Measurements from ENCODE around the gene THSD7A. TPM values are rescaled to one million over a fixed set of nuclear protein-coding genes. Genes with fewer than 3 reads are reported as not detected.

THSD7A gene
- total RNA-seq, 2 donors from 2014 or later, result 2.0 to 2.4 TPM

DNA sequence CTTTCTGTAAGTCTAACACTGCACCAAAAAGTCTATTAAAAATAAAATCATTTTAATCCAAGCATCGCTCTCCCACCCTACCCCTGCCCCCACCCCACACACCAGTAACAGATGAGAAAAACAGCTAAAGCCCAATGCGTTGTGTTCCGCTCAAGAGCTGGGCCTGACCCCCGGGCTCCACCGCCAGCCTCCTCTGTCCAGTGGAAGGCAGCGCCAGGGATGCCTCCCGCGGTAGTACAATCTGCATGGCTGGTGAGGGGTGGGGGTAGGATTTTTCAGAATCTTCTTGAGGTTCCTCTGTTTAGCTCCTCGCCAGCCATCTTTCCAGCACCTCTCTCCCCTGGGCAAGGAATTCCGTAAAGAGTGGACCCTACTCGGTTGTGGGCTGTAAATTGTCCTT is 12.1 kb downstream of the THSD7A start:
- ATAC-seq (no peak), DNase-seq (no peak)
- intact Hi-C loops (cut with DNase I), result no loop called here

DNA sequence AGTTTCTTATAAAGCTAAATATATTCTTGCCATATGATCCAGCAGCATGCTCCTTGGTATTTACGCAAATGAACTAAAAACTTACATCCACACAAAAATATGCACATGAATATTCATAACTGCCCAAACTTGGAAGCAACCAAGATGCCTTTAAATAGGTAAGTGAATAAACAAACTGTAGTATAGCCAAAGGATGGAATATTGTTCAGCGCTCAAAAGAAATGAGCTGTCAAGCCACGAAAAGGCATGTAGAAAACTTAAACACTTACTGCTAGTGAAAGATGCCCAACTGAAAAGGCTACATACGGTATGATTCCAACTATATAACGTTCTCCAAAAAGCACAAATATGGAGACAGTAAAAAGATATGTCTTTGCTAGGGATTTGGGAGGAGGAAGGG is 12.7 kb downstream of the THSD7A start:
- DNase-seq, result no peak
- no peak for ATAC-seq
- intact Hi-C loops (cut with DNase I), result no loop called here

DNA sequence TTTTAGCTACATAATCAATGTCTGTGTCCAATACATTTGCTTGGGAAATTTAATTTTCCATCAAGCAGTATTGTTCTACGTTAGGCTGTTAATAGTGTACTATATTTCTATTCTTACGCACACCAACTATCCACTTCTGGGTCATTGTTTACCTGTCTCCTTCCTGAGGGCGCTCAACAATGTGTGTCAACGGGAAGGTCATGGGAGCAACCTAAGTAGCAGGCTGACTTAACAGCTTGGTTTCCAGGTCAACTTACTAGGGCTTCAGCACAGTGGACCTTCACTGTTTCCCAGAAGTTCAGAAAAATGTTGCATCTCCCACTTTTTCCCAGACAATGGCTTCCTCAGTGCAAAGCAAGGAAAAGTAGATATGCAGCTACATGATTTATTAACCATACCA is 13.7 kb downstream of the THSD7A start:
- ATAC-seq (no peak), DNase-seq (no peak)
- intact Hi-C loops (cut with DNase I), result no loop called here

DNA sequence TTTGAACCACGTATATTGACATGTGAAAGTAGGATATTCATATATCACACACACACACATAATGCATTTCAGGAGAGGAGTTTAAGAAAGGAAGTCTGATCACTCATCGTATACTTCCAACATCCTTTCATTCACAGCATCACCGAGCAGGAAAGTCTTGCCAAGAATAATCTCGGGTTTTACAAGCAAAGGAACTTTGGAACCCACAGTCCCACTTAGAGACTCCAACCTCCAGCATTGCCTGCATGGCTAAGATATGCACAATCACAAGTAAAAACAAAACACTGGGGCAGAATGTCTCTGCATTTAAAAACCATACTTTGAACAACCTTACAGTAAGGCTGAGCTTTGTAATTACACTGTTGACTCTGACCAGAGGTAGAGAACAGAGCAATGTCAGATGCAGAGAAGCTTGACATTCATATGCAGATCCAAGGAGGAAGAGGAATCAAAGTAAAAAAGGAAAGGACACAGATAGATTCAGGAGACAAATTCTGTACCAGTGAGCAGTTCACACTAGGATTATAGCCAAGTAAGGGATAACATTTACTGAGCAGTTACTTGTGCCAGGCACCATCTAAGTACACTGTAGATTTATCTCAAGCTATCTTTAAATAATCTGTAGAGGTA is 14.8 kb downstream of the THSD7A start:
- DNase-seq (no peak), ATAC-seq (no peak)
- intact Hi-C loops (cut with DNase I), result no loop called here

DNA sequence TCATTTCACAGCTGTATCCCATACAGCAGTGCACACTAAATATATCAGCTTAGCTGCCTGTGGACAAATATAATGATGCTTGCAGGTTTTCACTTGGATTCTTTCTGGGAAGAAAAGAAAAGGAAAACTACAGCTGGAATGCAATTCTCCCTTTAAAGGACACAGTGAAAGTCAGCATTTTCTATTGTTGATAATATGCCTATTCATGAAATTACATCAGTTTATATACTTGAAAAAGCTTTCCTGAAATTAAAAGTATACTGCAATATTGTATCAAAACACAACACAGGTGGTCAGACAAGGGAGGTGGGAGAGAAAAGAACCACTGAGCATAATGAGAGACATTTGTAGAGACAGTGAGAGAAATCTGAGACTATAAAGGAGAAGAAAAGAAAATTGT is 20.3 kb downstream of the THSD7A start:
- no peak for ATAC-seq
- no peak for DNase-seq
- intact Hi-C loops (cut with DNase I), result no loop called here

DNA sequence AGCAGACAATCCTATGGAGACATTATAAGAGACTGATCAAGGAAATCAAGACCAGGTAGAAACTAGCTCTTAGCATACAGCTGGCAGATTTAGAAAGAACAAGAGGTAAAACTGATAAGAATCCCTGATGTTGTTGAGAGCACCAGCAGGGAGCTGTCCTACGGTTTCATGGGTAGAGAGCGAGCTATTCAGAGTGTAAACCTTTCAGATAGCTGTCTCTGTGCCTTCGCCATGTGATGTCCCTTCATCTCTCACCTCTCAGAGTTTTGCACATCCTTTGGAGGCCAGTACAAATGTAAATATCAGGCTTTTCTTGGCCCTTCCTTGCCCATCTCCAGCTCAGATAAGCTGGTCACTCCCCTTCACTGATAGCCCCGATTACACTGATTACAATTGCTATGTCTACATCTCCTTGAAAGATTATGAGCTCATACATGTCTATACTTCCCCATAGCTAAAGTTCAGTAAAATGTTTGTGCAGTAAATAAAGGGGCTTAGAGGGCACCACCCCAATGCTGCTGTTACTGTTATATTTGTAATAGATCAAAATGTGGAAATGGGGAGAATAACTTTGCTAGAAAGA is 21.9 kb downstream of the THSD7A start:
- ATAC-seq, result no peak
- DNase-seq, result no peak
- intact Hi-C loops (cut with DNase I), result no loop called here

DNA sequence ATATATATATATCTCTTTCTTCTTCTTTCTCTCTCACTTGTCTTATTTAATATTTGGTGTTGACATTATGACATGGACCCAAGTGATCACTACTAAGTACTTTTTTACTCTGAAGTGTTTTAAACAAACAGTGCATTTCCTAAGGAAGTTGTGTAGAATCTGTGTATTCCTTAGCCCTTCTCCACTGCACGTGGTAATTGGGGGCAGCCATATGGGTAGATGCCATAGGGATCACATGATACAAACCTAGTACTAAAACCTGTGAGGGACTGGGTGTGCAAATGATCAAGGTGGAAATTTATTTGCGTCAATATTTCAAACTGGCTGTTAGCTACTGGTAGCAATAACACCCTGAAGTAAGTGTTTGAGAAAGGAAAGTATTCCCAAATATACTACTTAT is 25.0 kb downstream of the THSD7A start:
- DNase-seq (no peak), ATAC-seq (no peak)
- intact Hi-C loops (cut with DNase I), result no loop called here

DNA sequence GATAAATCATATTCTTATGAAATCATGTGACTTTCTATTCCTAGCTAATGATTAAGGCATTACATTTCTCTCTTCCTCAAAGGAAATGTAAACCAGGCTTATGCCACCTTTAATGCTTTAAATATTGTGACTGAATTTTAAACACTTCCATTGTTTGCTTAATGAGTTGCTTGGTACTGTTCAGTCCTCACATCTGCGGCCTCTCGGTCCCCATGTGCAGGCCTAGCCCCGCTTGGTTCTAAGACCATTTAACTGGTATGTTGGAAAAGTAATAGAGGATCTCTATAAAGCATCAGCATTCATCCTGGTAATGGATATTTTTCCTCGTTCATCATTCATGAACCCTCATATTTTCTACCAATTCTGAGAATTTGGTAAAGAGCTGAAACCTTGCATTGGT is 27.4 kb downstream of the THSD7A start:
- DNase-seq (no peak), ATAC-seq (no peak)
- intact Hi-C loops (cut with DNase I), result no loop called here

DNA sequence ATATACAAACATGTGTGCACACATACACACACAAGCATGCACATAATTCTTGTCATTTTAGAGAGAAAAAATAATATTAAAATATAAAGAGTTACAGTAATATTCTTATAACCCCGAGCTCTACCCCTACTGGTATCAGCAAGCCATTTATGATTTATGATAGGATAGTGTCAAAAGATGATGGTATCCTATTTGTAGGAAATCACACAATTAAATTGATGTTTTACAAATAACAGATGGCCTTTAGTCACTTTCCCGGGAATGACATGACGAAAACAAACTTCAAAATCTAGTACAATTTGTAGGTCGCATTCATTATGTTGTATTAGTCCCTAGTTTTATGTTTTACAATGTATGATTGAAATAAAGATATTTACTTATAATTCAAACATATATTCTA is 36.8 kb downstream of the THSD7A start:
- no peak for DNase-seq
- ATAC-seq, result no peak

DNA sequence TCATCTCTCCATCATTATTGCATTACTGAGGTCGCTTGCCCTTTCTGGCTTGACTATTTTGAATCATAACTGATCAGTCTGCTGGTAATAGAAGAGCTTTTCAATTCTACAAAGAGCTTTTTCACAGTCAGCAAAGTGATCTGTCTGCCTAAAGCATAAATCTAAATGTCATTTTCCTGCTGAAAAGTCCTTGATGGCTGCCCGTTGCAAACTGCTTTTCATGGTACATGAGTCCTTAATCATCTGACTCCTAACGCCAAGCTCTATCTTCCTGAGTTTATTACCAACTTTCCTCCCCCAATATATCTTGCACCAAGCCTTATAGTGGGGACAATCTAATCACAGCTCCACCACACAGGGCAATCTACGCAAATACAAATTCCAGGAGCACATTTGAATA is 39.8 kb downstream of the THSD7A start:
- DNase-seq (no peak), ATAC-seq (no peak)
- intact Hi-C loops (cut with DNase I), result no loop called here

More for the DNA sequence above, 36.8 kb downstream of the THSD7A start:
- intact Hi-C loops (cut with DNase I), result no loop called here

DNA sequence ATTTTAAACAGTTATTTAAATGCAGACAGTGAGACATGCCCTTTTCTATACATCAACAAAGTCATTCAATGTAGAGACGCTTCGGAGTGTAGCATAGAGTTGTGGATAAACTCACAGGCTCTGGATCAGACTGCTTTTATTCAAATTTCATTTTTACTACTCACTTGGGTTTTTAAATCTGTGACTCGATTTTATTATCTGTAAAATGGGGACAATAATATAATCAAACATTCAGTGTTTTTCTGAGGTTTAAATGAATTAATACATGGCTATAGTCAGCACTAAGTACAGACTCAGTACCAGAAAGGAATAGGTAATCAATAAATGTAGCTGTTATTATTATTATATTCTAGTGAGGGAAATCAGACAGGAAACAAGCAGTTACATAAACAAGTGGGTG is 43.4 kb downstream of the THSD7A start:
- DNase-seq (no peak), ATAC-seq (no peak)
- intact Hi-C loops (cut with DNase I), result no loop called here

DNA sequence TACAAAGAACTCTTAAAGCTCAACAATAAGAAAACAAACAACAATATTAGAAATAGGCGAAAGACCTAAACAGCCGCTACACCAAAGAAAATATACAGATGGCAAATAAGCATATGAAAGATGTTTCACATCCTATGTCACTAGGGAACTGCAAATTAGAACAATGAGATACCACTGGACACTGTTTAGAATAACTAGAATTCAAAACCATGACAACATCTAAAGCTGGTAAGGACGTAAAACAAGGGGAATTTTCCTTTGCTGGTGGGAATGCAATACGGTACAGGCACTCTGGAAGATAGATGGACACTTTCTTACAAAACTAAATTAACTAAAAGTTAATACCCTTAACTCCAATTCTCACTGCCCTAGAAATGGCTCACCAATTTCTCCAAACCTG is 44.5 kb downstream of the THSD7A start:
- intact Hi-C loops (cut with DNase I), result no loop called here
- ATAC-seq, result no peak
- DNase-seq, result no peak

DNA sequence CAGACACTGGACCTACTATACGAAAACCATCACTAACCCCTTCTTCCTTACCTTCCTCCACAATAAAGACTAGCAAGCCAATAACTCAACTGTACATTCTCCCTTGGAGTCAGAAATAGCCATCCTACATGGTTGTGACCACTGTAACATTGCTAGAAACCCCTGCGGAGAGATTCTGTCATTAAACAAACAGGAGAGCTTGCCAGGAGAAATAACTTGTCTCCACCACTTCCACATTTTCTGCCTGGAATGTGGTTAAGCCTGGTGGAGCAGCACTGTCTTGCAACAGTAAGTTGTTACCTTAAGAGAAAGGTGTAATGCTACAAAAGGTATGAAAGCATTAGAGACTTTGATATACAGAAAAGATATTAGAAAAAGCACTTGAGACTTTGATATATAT is 45.8 kb downstream of the THSD7A start:
- intact Hi-C loops (cut with DNase I), result no loop called here
- DNase-seq (no peak), ATAC-seq (no peak)

DNA sequence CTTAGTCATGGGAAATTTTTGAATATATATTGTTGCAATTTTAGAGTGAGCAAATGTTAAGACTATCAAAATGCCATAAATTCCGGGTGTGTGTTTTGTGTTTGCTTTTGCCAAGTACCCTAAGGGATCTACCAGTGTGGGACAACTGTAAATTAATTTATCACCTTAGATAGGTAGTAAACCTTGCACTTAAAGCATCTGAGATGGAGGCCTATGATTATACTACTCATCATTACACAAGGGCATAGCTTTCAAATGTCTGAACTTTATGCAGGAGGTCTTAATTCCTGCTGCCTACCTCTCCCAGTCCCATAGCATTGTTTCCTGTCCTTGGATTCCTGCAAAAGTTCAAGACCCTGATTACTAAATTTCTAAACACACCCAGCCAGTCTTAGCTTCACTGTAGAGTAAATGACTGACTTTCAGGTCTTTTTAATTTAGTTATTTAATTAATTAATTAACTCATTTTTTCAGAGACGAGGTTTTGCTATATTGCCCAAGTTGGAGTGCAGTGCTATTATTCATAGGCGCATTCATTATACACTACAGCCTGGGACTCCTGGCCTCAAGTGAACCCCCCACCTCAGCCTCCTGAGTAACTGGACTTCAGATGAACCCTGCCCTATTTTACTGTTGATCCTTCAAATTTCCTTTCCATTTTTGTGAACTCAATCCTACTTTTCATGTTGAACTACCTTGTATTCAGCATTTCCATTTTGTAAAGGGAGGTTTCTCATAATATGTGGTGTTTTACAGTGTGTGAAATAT is 47.0 kb downstream of the THSD7A start:
- ATAC-seq, result no peak
- DNase-seq, result no peak
- intact Hi-C loops (cut with DNase I), result no loop called here

DNA sequence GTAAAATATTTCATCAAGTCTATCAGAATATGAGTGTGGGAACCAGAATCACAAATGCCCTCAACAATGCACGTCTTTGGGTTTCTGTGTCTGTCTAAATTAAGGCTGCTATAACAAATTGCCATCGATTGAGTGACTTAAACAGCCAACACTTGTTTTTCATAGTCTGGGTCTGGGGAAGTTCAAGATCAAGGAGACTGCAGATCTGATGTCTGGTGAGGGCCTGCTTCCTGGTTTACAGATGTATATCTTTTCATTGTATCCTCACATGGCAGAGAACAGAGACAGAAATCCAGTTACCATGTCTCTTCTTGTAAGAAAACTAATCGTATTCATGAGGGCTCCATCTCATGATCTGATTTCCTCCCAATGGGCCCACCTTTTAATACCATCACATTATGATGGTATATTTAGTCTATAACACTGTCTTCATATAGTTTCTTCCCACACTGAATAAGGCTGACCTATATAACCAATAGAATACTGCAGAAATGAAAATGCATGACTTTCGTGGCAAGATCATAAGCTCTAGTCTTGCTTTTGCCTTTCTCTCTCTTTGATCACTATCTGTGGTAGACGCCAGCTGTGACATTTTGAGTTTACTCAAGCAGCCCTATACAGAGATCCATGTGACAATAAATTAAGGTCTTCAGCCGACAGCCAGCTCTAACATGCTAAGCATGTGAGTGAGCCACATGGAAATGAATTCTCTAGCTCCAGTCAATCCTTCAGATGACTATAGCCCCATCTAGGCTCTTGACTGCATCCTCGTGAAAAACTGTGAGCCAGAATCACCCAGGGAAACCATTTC is 51.9 kb downstream of the THSD7A start:
- DNase-seq, result no peak
- intact Hi-C loops (cut with DNase I), result no loop called here
- ATAC-seq, result no peak

DNA sequence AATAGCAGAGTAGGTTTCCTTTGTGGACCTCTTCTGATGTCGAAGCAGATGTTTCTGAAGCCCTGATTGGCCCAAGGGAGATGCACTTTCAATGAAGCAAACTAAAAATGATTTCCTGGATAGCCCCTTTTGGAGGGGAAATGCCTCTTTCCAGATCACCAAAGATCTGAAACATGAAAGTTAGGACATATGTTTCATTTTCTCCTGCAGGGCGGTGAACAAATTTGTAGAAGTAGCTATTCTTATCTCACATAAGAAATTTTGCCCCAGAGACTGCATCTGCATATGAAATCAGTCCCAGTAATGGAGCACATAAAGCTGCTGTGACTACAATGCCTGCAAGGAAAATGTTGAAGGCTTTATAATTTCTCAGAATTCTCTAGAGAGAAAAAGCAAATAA is 56.0 kb downstream of the THSD7A start:
- no peak for ATAC-seq
- intact Hi-C loops (cut with DNase I), result no loop called here
- DNase-seq, result no peak

DNA sequence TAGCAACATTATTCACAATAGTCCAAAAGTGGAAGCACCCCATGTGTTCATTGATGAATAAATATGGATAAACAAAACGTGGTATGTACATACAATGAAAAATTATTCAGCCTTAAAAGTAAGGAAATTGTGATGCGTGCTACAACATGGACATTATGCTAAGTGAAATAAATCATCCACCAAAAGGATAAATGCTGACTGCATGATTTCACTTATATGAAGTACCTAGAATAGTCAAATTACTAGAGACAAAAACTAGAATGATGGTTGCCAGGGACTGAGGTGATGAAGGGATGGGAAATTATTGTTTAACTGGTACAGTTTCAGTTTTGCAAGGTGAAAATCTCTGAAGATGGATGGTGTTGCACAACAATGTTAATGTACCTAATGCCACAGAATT is 56.6 kb downstream of the THSD7A start:
- intact Hi-C loops (cut with DNase I), result no loop called here
- ATAC-seq, result no peak
- no peak for DNase-seq

DNA sequence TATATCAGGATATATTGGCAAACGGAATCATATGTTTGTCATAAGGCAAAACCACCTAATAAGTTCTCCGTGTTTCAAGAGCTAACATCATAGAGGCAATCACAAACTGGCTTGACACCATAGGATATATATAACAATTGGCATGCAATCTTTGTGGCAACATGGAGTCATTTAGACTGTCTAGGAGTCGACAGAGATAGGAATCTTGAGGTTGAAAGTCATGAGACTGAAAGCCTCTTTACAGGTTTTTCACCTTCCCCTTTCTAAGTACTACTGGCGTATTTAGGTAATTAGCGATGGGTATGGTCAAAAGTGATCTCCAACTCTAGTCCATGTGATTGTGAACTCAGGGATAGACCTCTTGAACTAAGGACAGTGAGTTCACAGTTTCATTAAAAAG is 63.7 kb downstream of the THSD7A start:
- intact Hi-C loops (cut with DNase I), result no loop called here
- ATAC-seq, result no peak

DNA sequence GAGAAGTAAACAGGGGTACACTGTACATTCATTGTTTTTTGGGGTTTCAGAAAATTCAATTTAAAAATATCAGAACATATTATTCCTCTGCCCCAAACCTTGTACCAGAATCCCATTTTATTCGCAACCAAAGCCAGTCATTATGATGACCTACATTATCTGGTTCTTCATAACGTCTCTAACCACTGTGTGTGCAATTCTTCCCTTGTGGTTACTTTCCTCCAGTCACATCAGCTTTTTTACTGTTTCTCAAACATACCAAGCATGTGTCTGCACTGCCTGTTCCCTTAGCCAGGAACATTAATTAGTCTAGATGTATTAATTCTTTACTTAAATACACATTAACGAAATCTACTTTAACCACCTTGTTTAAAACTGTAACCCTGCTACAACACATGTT is 64.8 kb downstream of the THSD7A start:
- DNase-seq, result no peak
- ATAC-seq, result no peak
- intact Hi-C loops (cut with DNase I), result no loop called here

More for the DNA sequence above, 63.7 kb downstream of the THSD7A start:
- DNase-seq, result no peak

DNA sequence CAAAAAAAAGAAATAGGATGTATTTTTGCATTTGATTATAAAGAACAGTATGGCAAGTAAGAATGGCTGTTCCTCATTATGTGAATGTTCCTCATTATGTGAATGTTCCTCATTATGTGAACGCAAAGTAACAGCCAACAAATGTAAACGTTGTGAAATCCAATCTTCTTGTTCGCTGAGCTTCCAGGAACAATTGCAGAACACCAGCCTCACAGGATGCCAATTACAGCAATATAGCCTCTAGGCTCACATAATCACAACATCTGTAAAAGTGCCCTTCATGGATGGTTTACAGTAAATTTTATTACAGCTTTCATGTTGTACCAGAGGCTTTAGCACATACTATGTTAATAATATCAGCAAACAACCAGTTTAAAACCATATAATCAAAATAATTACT is 71.6 kb downstream of the THSD7A start:
- ATAC-seq, result no peak
- intact Hi-C loops (cut with DNase I), result no loop called here
- DNase-seq, result no peak

Data from left cardiac atrium (tissue), 4 donors.